PC-3 (cell line): ENCODE results near the gene AFAP1L2. TPM values are rescaled to one million over a fixed set of nuclear protein-coding genes. Genes with fewer than 3 reads are reported as not detected.

ENCODE experiments used
- ATAC-seq: fragments of 200-7000 bp; cut with Tn5 transposase; 2 replicates; pipeline ENCODE4 v1.9.1; 2020; ENCODE audit warnings: mild to moderate bottlenecking, moderate library complexity
- BruUV-seq: library from RNA; stranded (reverse); fragments of 400-500 nt; replicated peaks from 2 replicates; lab custom pipeline; 2021; lab: Mats Ljungman, UMichigan
- CTCF ChIA-PET: fragments of 300-600 bp; sonication (Branson Sonifier 250); formaldehyde crosslinking; loops from one replicate; lab custom pipeline; 2022; ENCODE audit warnings: antibody characterized with exemption; lab: Charles Lee
- POLR2A ChIA-PET: fragments of 300-600 bp; sonication (Branson Sonifier 250); formaldehyde crosslinking; loops from one replicate; lab custom pipeline; 2022; ENCODE audit warnings: antibody characterized with exemption; ENCODE audit not compliant: unreplicated experiment; lab: Charles Lee
- DNase-seq: peaks from one replicate; pipeline ENCODE4 v3.0.0-alpha.2; 2015
- H2AFZ ChIP-seq: fragments of 300-600 bp; sonication (generic); 2 replicates; pipeline ENCODE4 v1.6.0; 2016; ENCODE audit warnings: antibody characterized with exemption, low read length
- H3F3A ChIP-seq: fragments of 300-600 bp; sonication (generic); one replicate; pipeline ENCODE4 v1.6.0; 2017; ENCODE audit warnings: antibody characterized with exemption, low read length, control low read depth, mild to moderate bottlenecking; ENCODE audit not compliant: unreplicated experiment
- H3K27ac ChIP-seq: fragments of 300-600 bp; sonication (generic); 2 replicates; pipeline ENCODE4 v1.5.1; 2016; ENCODE audit warnings: mild to moderate bottlenecking, low read length
- H3K27me3 ChIP-seq: fragments of 300-600 bp; sonication (generic); 2 replicates; pipeline ENCODE4 v1.6.1; 2016; ENCODE audit warnings: low read length, mixed read lengths
- H3K36me3 ChIP-seq: fragments of 300-600 bp; sonication (generic); 2 replicates; pipeline ENCODE4 v1.6.1; 2016; ENCODE audit warnings: low read depth, mixed run types, low read length, mixed read lengths
- H3K4me1 ChIP-seq: fragments of 300-600 bp; sonication (generic); 2 replicates; pipeline ENCODE4 v1.5.1; 2016; ENCODE audit warnings: low read length; ENCODE audit not compliant: insufficient read depth
- H3K4me2 ChIP-seq: fragments of 300-600 bp; sonication (generic); 2 replicates; pipeline ENCODE4 v1.6.0; 2016; ENCODE audit warnings: low read length
- H3K4me3 ChIP-seq: fragments of 300-600 bp; sonication (generic); 2 replicates; pipeline ENCODE4 v1.5.1; 2016; ENCODE audit warnings: mild to moderate bottlenecking, low read length, mixed read lengths
- H3K79me2 ChIP-seq: fragments of 300-600 bp; sonication (generic); 2 replicates; pipeline ENCODE4 v1.6.1; 2017; ENCODE audit warnings: low read length, mixed read lengths
- H3K9ac ChIP-seq: fragments of 300-600 bp; sonication (generic); 2 replicates; pipeline ENCODE4 v1.6.0; 2016; ENCODE audit warnings: mild to moderate bottlenecking, low read length
- H3K9me2 ChIP-seq: fragments of 300-600 bp; sonication (generic); replicated peaks from 2 replicates; pipeline ENCODE4 v1.6.1; 2016; ENCODE audit warnings: mixed run types, low read length, mixed read lengths
- H3K9me3 ChIP-seq: fragments of 300-600 bp; sonication (generic); 2 replicates; pipeline ENCODE4 v1.6.1; 2016; ENCODE audit warnings: low read length, mixed read lengths
- H4K20me1 ChIP-seq: fragments of 300-600 bp; sonication (generic); 2 replicates; pipeline ENCODE4 v1.6.1; 2016; ENCODE audit warnings: low read length, mixed read lengths
- CTCF ChIP-seq: fragments of 300-600 bp; sonication (generic); conservative IDR thresholded peaks from 2 replicates; pipeline ENCODE4 v1.5.1; 2017; ENCODE audit warnings: antibody characterized with exemption, low read depth, mild to moderate bottlenecking, low read length
- EZH2 ChIP-seq: fragments of 300-600 bp; sonication (generic); IDR thresholded peaks from one replicate; pipeline ENCODE4 v1.6.1; 2017; ENCODE audit warnings: antibody characterized with exemption, mild to moderate bottlenecking, low read length; ENCODE audit not compliant: unreplicated experiment
- EZH2phosphoT487 ChIP-seq: fragments of 300-600 bp; sonication (generic); IDR thresholded peaks from 2 replicates; pipeline ENCODE4 v1.6.1; 2018; ENCODE audit warnings: mild to moderate bottlenecking, antibody characterized with exemption, low read length, borderline replicate concordance
- intact Hi-C: fragments of 100-400 bp; cut with micrococcal nuclease; formaldehyde crosslinking; loops from 2 replicates; pipeline ENCODE4 v1.9.0; 2023
- total RNA-seq: library from RNA; depleted of rRNA; stranded (reverse); fragments of >200 nt; gene quantifications from 2 replicates; pipeline ENCODE4 v1.2.3, GENCODE V29; 2014

Gene AFAP1L2
- total RNA-seq, 1 experiment from 2014 or later: 0.77 TPM

- Histone ChIP-seq H3K9ac (no peak overlapping the region), H3K79me2 (no peaks in the 10 kb centered on the region)
- DNase-seq: no peak
These were observed 2.1 kb downstream of the AFAP1L2 start for GRCh38 chr10:114402233-114402632.

GRCh38 chr10:114401195-114401791 lies 3.0 kb downstream of the AFAP1L2 start:
- Histone ChIP-seq H3K4me2 (no peak overlapping the region), H3K9me2 (no peaks in the 10 kb centered on the region), H3K79me2 (no peaks in the 10 kb centered on the region), H3K36me3 (no peaks in the 10 kb centered on the region), H3K9me3 (no peaks in the 10 kb centered on the region), H3F3A (no peaks in the 10 kb centered on the region), H3K27ac (no peak overlapping the region), H3K9ac (no peak overlapping the region), H3K4me3 (no peak overlapping the region), H3K4me1 (peaks cover 8% of the 10 kb centered on the region; the same call in 1 of the 2 replicates), H2AFZ (no peak overlapping the region), H4K20me1 (no peaks in the 10 kb centered on the region), H3K27me3 (0 out of 2 replicates have a peak, but pooled peaks cover 13% of the 10 kb centered on the region)
- CTCF ChIA-PET: no interaction called here
- intact Hi-C loops: no loop called here
- ATAC-seq: no peak
- no TSS peak for BruUV-seq
- POLR2A ChIA-PET: no interaction called here
- TF ChIP-seq CTCF (no peak), EZH2phosphoT487 (no peak), EZH2 (no peak)
- DNase-seq: no peak

More at GRCh38 chr10:114402233-114402632, 2.1 kb downstream of the AFAP1L2 start:
- ATAC-seq: no peak
- TF ChIP-seq CTCF (no peak), EZH2phosphoT487 (no peak), EZH2 (no peak)
- H4K20me1 ChIP-seq: no peaks in the 10 kb centered on the region
- no peaks in the 10 kb centered on the region for H3K9me3 ChIP-seq
- ChIA-PET POLR2A (no interaction called here), CTCF (no interaction called here)
- H3K4me1 ChIP-seq: peaks cover 8% of the 10 kb centered on the region; the same call in 1 of the 2 replicates
- BruUV-seq: no TSS peak
- 0 out of 2 replicates have a peak, but pooled peaks cover 13% of the 10 kb centered on the region for H3K27me3 ChIP-seq
- H3K4me3 ChIP-seq: no peak overlapping the region
- no peaks in the 10 kb centered on the region for H3K9me2 ChIP-seq
- no peaks in the 10 kb centered on the region for H3F3A ChIP-seq
- no peaks in the 10 kb centered on the region for H3K36me3 ChIP-seq
- no peak overlapping the region for H2AFZ ChIP-seq
- H3K27ac ChIP-seq: no peak overlapping the region
- intact Hi-C loops: no loop called here
- H3K4me2 ChIP-seq: no peak overlapping the region

GRCh38 chr10:114400091-114400490 lies 4.2 kb downstream of the AFAP1L2 start:
- no TSS peak for BruUV-seq
- CTCF ChIA-PET: no interaction called here
- Histone ChIP-seq H3K4me1 (peaks cover 8% of the 10 kb centered on the region; the same call in 1 of the 2 replicates), H3K79me2 (no peaks in the 10 kb centered on the region), H4K20me1 (no peaks in the 10 kb centered on the region), H3K27ac (no peak overlapping the region), H2AFZ (no peak overlapping the region), H3K9ac (no peak overlapping the region), H3K4me3 (no peak overlapping the region), H3K9me3 (no peaks in the 10 kb centered on the region), H3K9me2 (no peaks in the 10 kb centered on the region), H3K36me3 (no peaks in the 10 kb centered on the region), H3K27me3 (0 out of 2 replicates have a peak, but pooled peaks cover 13% of the 10 kb centered on the region), H3F3A (no peaks in the 10 kb centered on the region), H3K4me2 (no peak overlapping the region)
- no peak for DNase-seq
- no peak for ATAC-seq
- intact Hi-C loops: no loop called here
- POLR2A ChIA-PET: no interaction called here
- TF ChIP-seq CTCF (no peak), EZH2 (no peak), EZH2phosphoT487 (no peak)
